Measurements from ENCODE around the gene LAMP1. TPM values are rescaled to one million over a fixed set of nuclear protein-coding genes. Genes with fewer than 3 reads are reported as not detected.

The LAMP1 gene
- total RNA-seq, 3 donors from 2014 or later (not counting 1 experiment from before 2014, with no cell fraction given) = 137 to 168 (median 159) TPM

DNA sequence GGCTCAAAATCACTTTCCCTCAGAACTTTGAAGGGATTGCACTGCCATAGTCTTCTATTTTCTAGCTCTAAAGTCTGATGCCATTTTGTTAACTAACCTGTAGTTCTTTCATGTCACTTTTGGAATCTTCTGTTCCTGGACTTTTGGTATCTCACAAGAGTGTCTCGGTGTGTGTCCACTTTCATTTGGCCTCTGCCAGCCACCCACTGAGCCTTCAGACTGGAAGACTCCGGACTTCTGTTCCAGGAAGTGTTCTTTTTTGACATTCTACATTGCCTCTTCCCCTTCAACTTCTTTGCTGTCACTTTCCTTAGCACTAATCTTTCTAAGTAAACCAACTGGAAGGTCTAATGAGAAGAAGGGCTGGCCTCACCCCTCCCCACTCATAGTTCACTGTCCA is 25.0 kb upstream of the LAMP1 start:
- Histone ChIP-seq H3K27ac (ENCODE audit: low read length) (no peak overlapping the region), H3K4me3 (ENCODE audit: low read length) (no peak overlapping the region), H3K27me3 (ENCODE audit: control insufficient read depth, insufficient read depth, low read length) (no peaks in the 10 kb centered on the region), H3K9me3 (ENCODE audit: control insufficient read depth, insufficient read depth, low read length) (no peaks in the 10 kb centered on the region), H3K4me1 (ENCODE audit: control insufficient read depth, insufficient read depth, low read length) (no peaks in the 10 kb centered on the region), H3K36me3 (ENCODE audit: control insufficient read depth, insufficient read depth, low read length) (no peaks in the 10 kb centered on the region)
- WGBS (ENCODE audit: insufficient coverage) = 100% methylated on average over 2 of the region's 2 CpGs
- no peaks in the 10 kb centered on the region for H3K9me3 Mint-ChIP-seq
- ATAC-seq (no peak), DNase-seq (no peak)
- no peak overlapping the region for H3K4me3 Mint-ChIP-seq
- no peaks in the 10 kb centered on the region for H3K4me1 Mint-ChIP-seq
- TF ChIP-seq, protein P1, sequence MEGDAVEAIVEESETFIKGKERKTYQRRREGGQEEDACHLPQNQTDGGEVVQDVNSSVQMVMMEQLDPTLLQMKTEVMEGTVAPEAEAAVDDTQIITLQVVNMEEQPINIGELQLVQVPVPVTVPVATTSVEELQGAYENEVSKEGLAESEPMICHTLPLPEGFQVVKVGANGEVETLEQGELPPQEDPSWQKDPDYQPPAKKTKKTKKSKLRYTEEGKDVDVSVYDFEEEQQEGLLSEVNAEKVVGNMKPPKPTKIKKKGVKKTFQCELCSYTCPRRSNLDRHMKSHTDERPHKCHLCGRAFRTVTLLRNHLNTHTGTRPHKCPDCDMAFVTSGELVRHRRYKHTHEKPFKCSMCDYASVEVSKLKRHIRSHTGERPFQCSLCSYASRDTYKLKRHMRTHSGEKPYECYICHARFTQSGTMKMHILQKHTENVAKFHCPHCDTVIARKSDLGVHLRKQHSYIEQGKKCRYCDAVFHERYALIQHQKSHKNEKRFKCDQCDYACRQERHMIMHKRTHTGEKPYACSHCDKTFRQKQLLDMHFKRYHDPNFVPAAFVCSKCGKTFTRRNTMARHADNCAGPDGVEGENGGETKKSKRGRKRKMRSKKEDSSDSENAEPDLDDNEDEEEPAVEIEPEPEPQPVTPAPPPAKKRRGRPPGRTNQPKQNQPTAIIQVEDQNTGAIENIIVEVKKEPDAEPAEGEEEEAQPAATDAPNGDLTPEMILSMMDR (IDR thresholded peaks at IDR 0.05) = no peak
- no peak overlapping the region for H3K27ac Mint-ChIP-seq
- peaks cover 0 to 8% of the 10 kb centered on the region in 2 donors for H3K27me3 Mint-ChIP-seq (ENCODE audit: low read depth in 2 of 2)
- intact Hi-C loops (cut with micrococcal nuclease) = no loop called here
- H3K36me3 Mint-ChIP-seq = no peaks in the 10 kb centered on the region

DNA sequence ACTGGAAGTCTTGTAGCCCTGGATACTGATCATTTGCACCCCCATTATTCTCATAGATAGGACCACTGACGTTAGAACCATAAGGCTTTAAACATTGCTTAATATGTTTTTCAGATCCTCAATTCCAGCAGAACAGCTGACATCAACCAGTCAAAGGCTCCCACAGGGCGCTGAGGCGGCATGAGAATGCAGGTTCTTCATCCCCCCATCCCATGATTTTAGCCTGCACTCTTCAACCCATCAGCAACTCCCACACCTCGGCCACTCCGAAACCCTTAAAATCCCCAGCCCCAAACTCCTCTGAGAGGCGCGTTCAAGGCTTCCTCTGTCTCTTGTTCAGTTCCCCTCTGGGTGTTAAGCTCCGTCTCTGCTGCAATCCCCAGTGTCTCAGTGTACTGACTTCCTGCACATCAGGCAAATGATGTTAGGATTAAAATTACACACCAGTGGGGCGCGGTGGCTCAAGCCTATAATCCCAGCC is 24.3 kb upstream of the LAMP1 start:
- Mint-ChIP-seq H3K9me3 (no peaks in the 10 kb centered on the region), H3K27ac (no peak overlapping the region), H3K4me1 (no peaks in the 10 kb centered on the region), H3K4me3 (no peak overlapping the region), H3K36me3 (no peaks in the 10 kb centered on the region), H3K27me3 (ENCODE audit: low read depth in 2 of 2) (peaks cover 0 to 10% of the 10 kb centered on the region in 2 donors)
- H3K4me3 ChIP-seq (ENCODE audit: low read length) = no peak overlapping the region
- H3K27ac ChIP-seq (ENCODE audit: low read length) = no peak overlapping the region
- intact Hi-C loops (cut with micrococcal nuclease) = no loop called here
- WGBS (ENCODE audit: insufficient coverage) = 91% methylated on average over 10 of the region's 10 CpGs
- no peak for DNase-seq
- H3K36me3 ChIP-seq (ENCODE audit: control insufficient read depth, insufficient read depth, low read length) = no peaks in the 10 kb centered on the region
- TF ChIP-seq, protein P1 (IDR thresholded peaks at IDR 0.05) = no peak
- no peaks in the 10 kb centered on the region for H3K27me3 ChIP-seq (ENCODE audit: control insufficient read depth, insufficient read depth, low read length)
- no peaks in the 10 kb centered on the region for H3K9me3 ChIP-seq (ENCODE audit: control insufficient read depth, insufficient read depth, low read length)
- ATAC-seq = no peak
- H3K4me1 ChIP-seq (ENCODE audit: control insufficient read depth, insufficient read depth, low read length) = no peaks in the 10 kb centered on the region

DNA sequence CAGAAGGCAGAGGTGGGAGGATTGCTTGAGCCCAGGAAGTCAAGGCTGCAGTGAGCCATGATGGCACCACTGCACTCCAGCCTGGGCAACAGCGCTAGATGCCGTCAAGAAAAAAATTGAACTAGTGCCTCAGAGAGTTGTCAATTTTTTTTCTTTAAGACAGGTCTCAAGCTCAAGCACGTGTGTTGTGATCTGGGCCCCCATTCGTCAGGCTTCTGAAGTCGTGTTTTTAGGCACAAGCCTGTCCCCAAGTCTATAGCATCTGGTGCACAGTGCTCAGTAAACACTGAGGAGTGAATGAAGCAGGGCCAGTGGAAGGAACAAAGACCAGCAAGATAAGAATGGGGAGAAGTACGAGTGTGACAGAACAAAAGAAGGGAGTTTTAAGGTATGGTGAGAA is 23.7 kb upstream of the LAMP1 start:
- DNase-seq (no peak), ATAC-seq (no peak)
- Histone ChIP-seq H3K9me3 (ENCODE audit: control insufficient read depth, insufficient read depth, low read length) (no peaks in the 10 kb centered on the region), H3K27me3 (ENCODE audit: control insufficient read depth, insufficient read depth, low read length) (no peaks in the 10 kb centered on the region), H3K27ac (ENCODE audit: low read length) (no peak overlapping the region), H3K4me3 (ENCODE audit: low read length) (no peak overlapping the region), H3K4me1 (ENCODE audit: control insufficient read depth, insufficient read depth, low read length) (no peaks in the 10 kb centered on the region), H3K36me3 (ENCODE audit: control insufficient read depth, insufficient read depth, low read length) (no peaks in the 10 kb centered on the region)
- H3K36me3 Mint-ChIP-seq = no peaks in the 10 kb centered on the region
- no peaks in the 10 kb centered on the region for H3K9me3 Mint-ChIP-seq
- intact Hi-C loops (cut with micrococcal nuclease) = no loop called here
- no peak overlapping the region for H3K4me3 Mint-ChIP-seq
- H3K4me1 Mint-ChIP-seq = no peaks in the 10 kb centered on the region
- TF ChIP-seq, protein P1 (IDR thresholded peaks at IDR 0.05) = no peak
- H3K27ac Mint-ChIP-seq = no peak overlapping the region
- 87% methylated on average over 6 of the region's 6 CpGs for WGBS (ENCODE audit: insufficient coverage)
- peaks cover 0 to 10% of the 10 kb centered on the region in 2 donors for H3K27me3 Mint-ChIP-seq (ENCODE audit: low read depth in 2 of 2)

All from natural killer cell (primary cell).